CD14-positive monocyte (primary cell): Measurements from ENCODE around the gene STK32B. TPM values are rescaled to one million over a fixed set of nuclear protein-coding genes. Genes with fewer than 3 reads are reported as not detected.

Experiments used
- DNase-seq, 3 donors: peaks; one replicate each; pipeline ENCODE4 v3.0.0-alpha.2; 2011 to 2022
- H2AFZ ChIP-seq: 2 replicates; pipeline ENCODE4 v1.6.0; 2012; ENCODE audit warnings: mild to moderate bottlenecking, low read depth, low read length, inconsistent platforms; ENCODE audit not compliant: insufficient read depth, poor library complexity, severe bottlenecking
- H3K27ac ChIP-seq, 2 donors: 1 replicate in 1 of 2; 2 replicates in 1 of 2; pipeline ENCODE4 v1.5.1; 2012 to 2013; ENCODE audit warnings: low read length in 2 of 2, control low read depth in 1 of 2, inconsistent platforms in 1 of 2, low read depth in 1 of 2, mild to moderate bottlenecking in 1 of 2
- H3K27me3 ChIP-seq, 2 donors: one replicate each; pipeline versions ENCODE4 v1.6.0 to v1.6.1; 2011 to 2013; ENCODE audit warnings: low read length in 2 of 2; ENCODE audit not compliant: control insufficient read depth in 2 of 2, insufficient read depth in 2 of 2
- H3K36me3 ChIP-seq, 2 donors: replicated peaks in 1 of 2; 1 replicate in 1 of 2; 2 replicates in 1 of 2; pipeline versions ENCODE4 v1.5.1 to v1.6.1; 2012 to 2013; ENCODE audit warnings: low read length in 2 of 2, control low read depth in 1 of 2, inconsistent platforms in 1 of 2, mild to moderate bottlenecking in 1 of 2; ENCODE audit not compliant: insufficient read depth in 2 of 2, control insufficient read depth in 1 of 2
- H3K4me1 ChIP-seq, 2 donors: 1 replicate in 1 of 2; 2 replicates in 1 of 2; pipeline versions ENCODE4 v1.5.1 to v1.6.1; 2012 to 2013; ENCODE audit warnings: low read length in 2 of 2, control low read depth in 1 of 2, inconsistent platforms in 1 of 2, mild to moderate bottlenecking in 1 of 2, moderate library complexity in 1 of 2; ENCODE audit not compliant: insufficient read depth in 2 of 2, control insufficient read depth in 1 of 2
- H3K4me2 ChIP-seq: replicated peaks from 2 replicates; pipeline ENCODE3; 2012; ENCODE audit warnings: low read length, moderate library complexity, mild to moderate bottlenecking; ENCODE audit not compliant: poor library complexity, severe bottlenecking; ENCODE audit errors: extremely low read depth
- H3K4me3 ChIP-seq, 3 experiments: fragments of 200-600 bp in 1 of 3; sonication (generic) in 1 of 3; replicated peaks in 1 of 3; 1 replicate in 2 of 3; 2 replicates in 1 of 3; pipeline ENCODE4 v1.5.1; 2011 to 2013; ENCODE audit warnings: low read length in 3 of 3, mild to moderate bottlenecking in 3 of 3, control low read depth in 2 of 3, low read depth in 2 of 3, inconsistent platforms in 1 of 3, moderate library complexity in 1 of 3
- H3K79me2 ChIP-seq: 2 replicates; pipeline ENCODE4 v1.6.0; 2012; ENCODE audit warnings: mild to moderate bottlenecking, control low read depth, inconsistent platforms, low read length, moderate library complexity; ENCODE audit not compliant: insufficient read depth
- H3K9ac ChIP-seq: 2 replicates; pipeline ENCODE4 v1.6.0; 2017; ENCODE audit warnings: low read length, mild to moderate bottlenecking; ENCODE audit not compliant: insufficient read depth, poor library complexity, severe bottlenecking
- H3K9me3 ChIP-seq, 2 donors: replicated peaks in 1 of 2; 1 replicate in 1 of 2; 2 replicates in 1 of 2; pipeline versions ENCODE4 v1.5.1 to v1.6.1; 2012 to 2013; ENCODE audit warnings: low read length in 2 of 2, control low read depth in 1 of 2; ENCODE audit not compliant: control insufficient read depth in 1 of 2, insufficient read depth in 1 of 2
- H4K20me1 ChIP-seq: 2 replicates; pipeline ENCODE4 v1.6.0; 2012; ENCODE audit warnings: mild to moderate bottlenecking, low read length, control low read depth, moderate library complexity; ENCODE audit not compliant: insufficient read depth
- H3K27ac Mint-ChIP-seq, 7 donors: one replicate each; pipeline ENCODE4 v1.8.0; 2020; ENCODE audit warnings: mild to moderate bottlenecking in 7 of 7, mixed read lengths in 7 of 7, moderate library complexity in 6 of 7, inconsistent platforms in 2 of 7
- H3K27me3 Mint-ChIP-seq, 3 donors: one replicate each; pipeline ENCODE4 v1.8.0; 2021 to 2022; ENCODE audit warnings: low read depth in 3 of 3, mild to moderate bottlenecking in 3 of 3, mixed read lengths in 3 of 3, moderate library complexity in 3 of 3, inconsistent platforms in 1 of 3
- H3K36me3 Mint-ChIP-seq, 2 donors: one replicate each; pipeline ENCODE4 v1.8.0; 2020; ENCODE audit warnings: mixed read lengths in 2 of 2, inconsistent platforms in 1 of 2, mild to moderate bottlenecking in 1 of 2
- H3K4me1 Mint-ChIP-seq: one replicate; pipeline ENCODE4 v1.8.0; 2020; ENCODE audit warnings: mild to moderate bottlenecking, mixed read lengths
- H3K4me3 Mint-ChIP-seq, 2 donors: one replicate each; pipeline ENCODE4 v1.8.0; 2020; ENCODE audit warnings: mild to moderate bottlenecking in 2 of 2, mixed read lengths in 2 of 2, moderate library complexity in 1 of 2
- H3K9me3 Mint-ChIP-seq, 7 donors: one replicate each; pipeline ENCODE4 v1.8.0; 2020 to 2022; ENCODE audit warnings: mixed read lengths in 7 of 7, mild to moderate bottlenecking in 6 of 7, moderate library complexity in 6 of 7, inconsistent platforms in 2 of 7
- CTCF ChIP-seq: fragments of 200-600 bp; IDR thresholded peaks from one replicate; pipeline ENCODE4 v1.8.0; 2022; ENCODE audit warnings: antibody characterized with exemption, mild to moderate bottlenecking
- WGBS: methylation state at CpG from one replicate; pipeline ENCODE4 v1.1.5; 2013; ENCODE audit warnings: missing lambda C conversion rate; ENCODE audit not compliant: insufficient coverage; 5-methylcytosine and 5-hydroxymethylcytosine counted together
- intact Hi-C, 2 donors: fragments of 100-400 bp; cut with micrococcal nuclease; formaldehyde crosslinking; loops; one replicate each; pipeline versions ENCODE4 v1.15.0 to v1.15.1; 2023
- polyA plus RNA-seq, 3 donors: library from polyadenylated mRNA; depleted of rRNA in 1 of 3; unstranded in 2 of 3; stranded (reverse) in 1 of 3; fragments of 300-500 nt in 2 of 3; fragments of >200 nt in 1 of 3; fragmentation: Illumina TruSeq in 2 of 3; gene quantifications; 1 replicate in 2 of 3; 2 replicates in 1 of 3; pipeline ENCODE4 v1.2.3, GENCODE V29; 2012 to 2021

STK32B gene
- polyA plus RNA-seq, 3 donors = 0.61 to 1.7 (median 0.75) TPM

- intact Hi-C loops = no loop called here
- peaks cover 0 to 12% of the 10 kb centered on the region in 2 donors for H3K9me3 ChIP-seq
- H3K4me3 Mint-ChIP-seq = no peak overlapping the region
- TF ChIP-seq CTCF = no peak
- no peak for DNase-seq
- no peaks in the 10 kb centered on the region for H3K27me3 ChIP-seq
- H4K20me1 ChIP-seq = no peaks in the 10 kb centered on the region
- no peak overlapping the region for H3K27ac Mint-ChIP-seq
- H3K4me1 ChIP-seq = no peaks in the 10 kb centered on the region
- peaks cover 0 to 4% (median 0%) of the 10 kb centered on the region in 3 donors for H3K27me3 Mint-ChIP-seq
- H3K27ac ChIP-seq = no peak overlapping the region
- no peak overlapping the region for H2AFZ ChIP-seq
- no peaks in the 10 kb centered on the region for H3K79me2 ChIP-seq
- H3K4me2 ChIP-seq = no peak overlapping the region
- no peak overlapping the region for H3K4me3 ChIP-seq
- H3K36me3 Mint-ChIP-seq = no peaks in the 10 kb centered on the region
- H3K9ac ChIP-seq = no peak overlapping the region
- H3K9me3 Mint-ChIP-seq = peaks cover 4 to 11% (median 7%) of the 10 kb centered on the region in 7 donors
- H3K36me3 ChIP-seq = no peaks in the 10 kb centered on the region
- no peaks in the 10 kb centered on the region for H3K4me1 Mint-ChIP-seq
- no CpG with 5 or more reads among the region's 2 CpGs for WGBS
These were observed 81.9 kb downstream of the STK32B start for GRCh38 chr4:5133201-5133600.

- H3K9me3 Mint-ChIP-seq = peaks cover 4 to 11% (median 7%) of the 10 kb centered on the region in 7 donors
- 100% methylated on average over 3 of the region's 4 CpGs for WGBS
- H4K20me1 ChIP-seq = no peaks in the 10 kb centered on the region
- no peak overlapping the region for H3K27ac ChIP-seq
- H3K27me3 Mint-ChIP-seq = peaks cover 0 to 5% (median 3%) of the 10 kb centered on the region in 3 donors
- no peak for DNase-seq
- H3K9me3 ChIP-seq = peaks cover 0 to 12% of the 10 kb centered on the region in 2 donors
- H3K4me3 ChIP-seq = no peak overlapping the region
- no peaks in the 10 kb centered on the region for H3K4me1 Mint-ChIP-seq
- no peak overlapping the region for H3K27ac Mint-ChIP-seq
- intact Hi-C loops = no loop called here
- no peaks in the 10 kb centered on the region for H3K36me3 Mint-ChIP-seq
- H3K36me3 ChIP-seq = no peaks in the 10 kb centered on the region
- H3K4me2 ChIP-seq = no peak overlapping the region
- H3K27me3 ChIP-seq = no peaks in the 10 kb centered on the region
- H3K4me1 ChIP-seq = no peaks in the 10 kb centered on the region
- H2AFZ ChIP-seq = no peak overlapping the region
- no peak for TF ChIP-seq CTCF
- no peaks in the 10 kb centered on the region for H3K79me2 ChIP-seq
- H3K4me3 Mint-ChIP-seq = no peak overlapping the region
- no peak overlapping the region for H3K9ac ChIP-seq
These were observed 82.8 kb downstream of the STK32B start for GRCh38 chr4:5133933-5134594.
